Endothelial cell of umbilical vein (primary cell): Measurements from ENCODE around the gene ASIP. TPM values are rescaled to one million over a fixed set of nuclear protein-coding genes. Genes with fewer than 3 reads are reported as not detected.
A peak's percentile ranks its signal among the peaks of the same experiment; 100 is the strongest.
"Not testable (repeated sequence)": the region's sequence is repeated elsewhere in the genome, so short reads cannot be mapped to it uniquely, and the experiment has no call there.

Source experiments
- BruUV-seq: library from RNA; stranded (reverse); fragments of 400-500 nt; replicated peaks from 2 replicates; lab custom pipeline; 2021; lab: Mats Ljungman, UMichigan
- CTCF ChIA-PET: fragments of 300-600, 350-600 bp; sonication (Branson Sonifier 250); formaldehyde crosslinking; loops from one replicate; lab custom pipeline; 2021; ENCODE audit warnings: antibody characterized with exemption, inconsistent platforms; lab: Charles Lee
- POLR2A ChIA-PET: fragments of 300-600, 350-600 bp; sonication (Branson Sonifier 250); formaldehyde crosslinking; loops from one replicate; lab custom pipeline; 2021; ENCODE audit warnings: antibody characterized with exemption, inconsistent platforms; lab: Charles Lee
- DNase-seq: peaks from one replicate; pipeline ENCODE4 v3.0.0-alpha.2; 2011; ENCODE audit warnings: low read depth, low spot score
- FAIRE-seq: peaks from 2 replicates; lab custom pipeline; 2011; peaks lifted over from hg19 to GRCh38; lab: Jason Lieb, UNC
- H2AFZ ChIP-seq: 2 replicates; pipeline ENCODE4 v1.6.0; 2012; ENCODE audit warnings: low read depth, low read length, control low read depth, inconsistent platforms
- H3K27ac ChIP-seq: 2 replicates; pipeline ENCODE4 v1.5.1; 2011; ENCODE audit warnings: low read depth, mild to moderate bottlenecking, control low read depth, low read length, moderate library complexity; ENCODE audit not compliant: insufficient read depth
- H3K27me3 ChIP-seq, 2 experiments: 2 replicates each; pipeline versions ENCODE4 v1.6.0 to v1.6.1; 2011; ENCODE audit warnings: low read length in 2 of 2, mixed read lengths in 1 of 2; ENCODE audit not compliant: control insufficient read depth in 2 of 2, insufficient read depth in 2 of 2
- H3K36me3 ChIP-seq, 2 experiments: 2 replicates in 1 of 2; 3 replicates in 1 of 2; pipeline ENCODE4 v1.5.1; 2011; ENCODE audit warnings: low read length in 2 of 2, mild to moderate bottlenecking in 1 of 2, moderate library complexity in 1 of 2; ENCODE audit not compliant: control insufficient read depth in 2 of 2, insufficient read depth in 2 of 2; ENCODE audit errors: extremely low read depth in 1 of 2
- H3K4me1 ChIP-seq: 3 replicates; pipeline ENCODE4 v1.5.1; 2011; ENCODE audit warnings: mild to moderate bottlenecking, low read length; ENCODE audit not compliant: control insufficient read depth, insufficient read depth; ENCODE audit errors: extremely low read depth
- H3K4me2 ChIP-seq: 2 replicates; pipeline ENCODE4 v1.6.1; 2011; ENCODE audit warnings: low read length, control low read depth, mixed read lengths; ENCODE audit not compliant: insufficient read depth
- H3K4me3 ChIP-seq, 3 experiments: fragments of 200-600 bp in 1 of 3; sonication (generic), shearing (Covaris generic) in 1 of 3; replicated peaks in 1 of 3; 2 replicates each; pipeline ENCODE4 v1.5.1; 2011 to 2016; ENCODE audit warnings: control low read depth in 3 of 3, low read length in 3 of 3, mild to moderate bottlenecking in 2 of 3, inconsistent platforms in 1 of 3, low read depth in 1 of 3, moderate library complexity in 1 of 3; ENCODE audit not compliant: insufficient read depth in 1 of 3
- H3K79me2 ChIP-seq: 2 replicates; pipeline ENCODE4 v1.6.0; 2012; ENCODE audit warnings: low read length, inconsistent platforms; ENCODE audit not compliant: control insufficient read depth, insufficient read depth
- H3K9ac ChIP-seq: replicated peaks from 2 replicates; pipeline ENCODE3; 2011; ENCODE audit warnings: low read length, control low read depth; ENCODE audit not compliant: insufficient read depth; ENCODE audit errors: extremely low read depth
- H3K9me1 ChIP-seq: replicated peaks from 3 replicates; pipeline ENCODE4 v1.6.0; 2011; ENCODE audit warnings: mild to moderate bottlenecking, low read length; ENCODE audit not compliant: control insufficient read depth, insufficient read depth; ENCODE audit errors: extremely low read depth
- H3K9me3 ChIP-seq: replicated peaks from 2 replicates; pipeline ENCODE4 v1.5.1; 2012; ENCODE audit warnings: low read length, inconsistent platforms; ENCODE audit not compliant: control insufficient read depth, insufficient read depth
- H4K20me1 ChIP-seq: replicated peaks from 2 replicates; pipeline ENCODE3; 2011; ENCODE audit warnings: mild to moderate bottlenecking, low read length; ENCODE audit not compliant: control insufficient read depth, insufficient read depth; ENCODE audit errors: extremely low read depth
- FOS ChIP-seq: IDR thresholded peaks from 2 replicates; pipeline ENCODE4 v1.6.1; 2011; ENCODE audit warnings: mild to moderate bottlenecking, low read length, moderate library complexity, borderline replicate concordance; ENCODE audit not compliant: insufficient read depth
- GATA2 ChIP-seq: IDR thresholded peaks from 2 replicates; pipeline ENCODE4 v1.7.0; 2011; ENCODE audit warnings: low read depth, mild to moderate bottlenecking, moderate library complexity, mixed read lengths, low read length; ENCODE audit not compliant: insufficient read length, insufficient read depth
- JUN ChIP-seq: IDR thresholded peaks from 2 replicates; pipeline ENCODE4 v1.6.1; 2011; ENCODE audit warnings: borderline replicate concordance, low read depth; ENCODE audit not compliant: insufficient read length, insufficient read depth
- MYC ChIP-seq: IDR thresholded peaks from one replicate; pipeline ENCODE4 v1.6.1; 2011; ENCODE audit warnings: mild to moderate bottlenecking, low read depth, low read length
- POLR2A ChIP-seq: IDR thresholded peaks from 2 replicates; pipeline ENCODE4 v1.6.1; 2012; ENCODE audit warnings: low read depth, mild to moderate bottlenecking, control low read depth, low read length
- POLR2AphosphoS5 ChIP-seq: IDR thresholded peaks from 2 replicates; pipeline ENCODE4 v1.6.1; 2012; ENCODE audit warnings: low read depth, mild to moderate bottlenecking, control low read depth, low read length, moderate library complexity; ENCODE audit not compliant: insufficient read depth
- dilution Hi-C: fragments of 300-500 bp; cut with MboI; formaldehyde crosslinking; loops from one replicate; pipeline ENCODE4 v1.15.0; 2019; ENCODE audit warnings: low sequenced_read_pairs; ENCODE audit not compliant: extremely low pct_ligation_motif_present
- intact Hi-C: fragments of 100-400 bp; cut with micrococcal nuclease; formaldehyde crosslinking; loops from one replicate; pipeline ENCODE4 v1.10.0; 2022
- polyA plus RNA-seq, 4 experiments: library from polyadenylated mRNA; depleted of rRNA in 3 of 4; stranded (reverse) in 3 of 4; unstranded in 1 of 4; fragments of >200 nt; gene quantifications; 2 replicates each; pipeline versions ENCODE4 v1.2.1 to v1.2.3, GENCODE V29; 2011 to 2012; ENCODE audit warnings: missing spikeins in 1 of 4
- total RNA-seq: library from RNA; stranded (reverse); gene quantifications from 2 replicates; pipeline ENCODE4 v1.2.3, GENCODE V29; 2021

Gene ASIP
- total and polyA plus RNA-seq, 2 donors (not counting 3 experiments of a cell fraction or from before 2014, with no cell fraction given) = not detected

DNA sequence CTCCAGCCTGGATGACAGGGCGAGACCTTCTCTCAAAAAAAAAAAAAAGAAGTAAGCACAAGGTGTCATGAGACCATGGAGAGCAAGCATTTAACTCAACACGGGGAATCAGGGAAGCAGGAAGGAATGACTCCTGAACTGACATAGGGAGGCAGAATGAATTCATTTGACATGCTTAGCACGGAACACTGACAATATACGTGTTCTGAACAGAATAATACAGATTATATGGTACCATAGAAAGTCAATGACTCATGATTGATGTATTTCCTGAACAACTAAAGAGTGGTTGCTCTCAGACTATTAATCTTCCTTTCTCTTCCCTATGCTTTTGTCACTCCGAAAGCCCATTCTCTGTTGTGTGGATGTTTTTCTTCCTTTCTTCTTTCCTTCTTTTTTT lies 20.7 kb upstream of the ASIP start:
- POLR2A ChIA-PET = no interaction called here
- Histone ChIP-seq H3K36me3 (no peaks in the 10 kb centered on the region), H3K4me1 (peaks cover 13% of the 10 kb centered on the region), H2AFZ (no peak overlapping the region), H3K4me2 (no peak overlapping the region), H3K27ac (no peak overlapping the region), H3K27me3 (no peaks in the 10 kb centered on the region), H3K79me2 (no peaks in the 10 kb centered on the region), H3K4me3 (no peak overlapping the region), H3K9ac (no peak overlapping the region), H4K20me1 (no peaks in the 10 kb centered on the region), H3K9me1 (no peaks in the 10 kb centered on the region), H3K9me3 (no peaks in the 10 kb centered on the region)
- BruUV-seq = no TSS peak
- intact Hi-C loops = no loop called here
- FAIRE-seq = peak; percentile 75
- DNase-seq = peak; percentile 78
- TF ChIP-seq JUN (peak; percentile 93), FOS (peak; percentile 85), POLR2A (no peak)
- dilution Hi-C loops = no loop called here
- CTCF ChIA-PET = no interaction called here

GRCh38 chr20:34222208-34222607 lies 19.0 kb upstream of the ASIP start:
- no TSS peak for BruUV-seq
- ChIA-PET POLR2A (no interaction called here), CTCF (no interaction called here)
- no peak overlapping the region for H3K27ac ChIP-seq
- intact Hi-C loops = no loop called here
- no peaks in the 10 kb centered on the region for H4K20me1 ChIP-seq
- dilution Hi-C loops = no loop called here
- H3K9ac ChIP-seq = no peak overlapping the region
- H3K27me3 ChIP-seq = no peaks in the 10 kb centered on the region
- H2AFZ ChIP-seq = no peak overlapping the region
- H3K9me1 ChIP-seq = no peaks in the 10 kb centered on the region
- no peaks in the 10 kb centered on the region for H3K9me3 ChIP-seq
- H3K4me1 ChIP-seq = peaks cover 7% of the 10 kb centered on the region
- H3K4me2 ChIP-seq = no peak overlapping the region
- H3K36me3 ChIP-seq = no peaks in the 10 kb centered on the region
- no peak for TF ChIP-seq JUN
- no peak for TF ChIP-seq POLR2AphosphoS5
- TF ChIP-seq MYC = no peak
- TF ChIP-seq POLR2A = no peak
- TF ChIP-seq GATA2 = no peak
- H3K79me2 ChIP-seq = no peaks in the 10 kb centered on the region
- DNase-seq = no peak
- no peak overlapping the region for H3K4me3 ChIP-seq
- FAIRE-seq = no peak

GRCh38 chr20:34224251-34224650 lies 17.0 kb upstream of the ASIP start:
- dilution Hi-C loops, H3K9me3 ChIP-seq, BruUV-seq, H4K20me1 ChIP-seq, H3K79me2 ChIP-seq, H2AFZ ChIP-seq, H3K9ac ChIP-seq, CTCF ChIA-PET, FAIRE-seq, H3K36me3 ChIP-seq, POLR2A ChIA-PET, H3K4me2 ChIP-seq, H3K4me3 ChIP-seq, H3K27me3 ChIP-seq, H3K27ac ChIP-seq, H3K9me1 ChIP-seq, DNase-seq, intact Hi-C loops, H3K4me1 ChIP-seq: not testable (repeated sequence)
